ENCODE results near the gene PRKD1.

GRCh38 chr14:29821242-29821641 lies 106.4 kb downstream of the PRKD1 start:
- TF ChIP-seq, protein P1, sequence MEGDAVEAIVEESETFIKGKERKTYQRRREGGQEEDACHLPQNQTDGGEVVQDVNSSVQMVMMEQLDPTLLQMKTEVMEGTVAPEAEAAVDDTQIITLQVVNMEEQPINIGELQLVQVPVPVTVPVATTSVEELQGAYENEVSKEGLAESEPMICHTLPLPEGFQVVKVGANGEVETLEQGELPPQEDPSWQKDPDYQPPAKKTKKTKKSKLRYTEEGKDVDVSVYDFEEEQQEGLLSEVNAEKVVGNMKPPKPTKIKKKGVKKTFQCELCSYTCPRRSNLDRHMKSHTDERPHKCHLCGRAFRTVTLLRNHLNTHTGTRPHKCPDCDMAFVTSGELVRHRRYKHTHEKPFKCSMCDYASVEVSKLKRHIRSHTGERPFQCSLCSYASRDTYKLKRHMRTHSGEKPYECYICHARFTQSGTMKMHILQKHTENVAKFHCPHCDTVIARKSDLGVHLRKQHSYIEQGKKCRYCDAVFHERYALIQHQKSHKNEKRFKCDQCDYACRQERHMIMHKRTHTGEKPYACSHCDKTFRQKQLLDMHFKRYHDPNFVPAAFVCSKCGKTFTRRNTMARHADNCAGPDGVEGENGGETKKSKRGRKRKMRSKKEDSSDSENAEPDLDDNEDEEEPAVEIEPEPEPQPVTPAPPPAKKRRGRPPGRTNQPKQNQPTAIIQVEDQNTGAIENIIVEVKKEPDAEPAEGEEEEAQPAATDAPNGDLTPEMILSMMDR (IDR thresholded peaks at IDR 0.05; ENCODE audit: low read length), result no peak
- TF ChIP-seq EZH2 (IDR thresholded peaks at IDR 0.05; ENCODE audit: borderline replicate concordance, low read length), result no peak
